GM12892 (cell line): ENCODE data around the gene LRMDA.

ENCODE experiments used
- POLR2A ChIP-seq: IDR thresholded peaks from 2 replicates; pipeline ENCODE4 v1.6.1; 2011; ENCODE audit warnings: low read depth, low read length, control low read depth
- POLR2AphosphoS5 ChIP-seq: IDR thresholded peaks from 2 replicates; pipeline ENCODE4 v1.6.1; 2011; ENCODE audit warnings: low read depth, low read length, control low read depth

GRCh38 chr10:75724047-75724446, 292.6 kb downstream of the LRMDA start:
- TF ChIP-seq POLR2A (no peak), POLR2AphosphoS5 (no peak)
